DOHH2 (cell line): ENCODE measurements around the gene PITRM1.

ENCODE experiments used
- H3F3A ChIP-seq: fragments of 200-600 bp; sonication (generic), shearing (Covaris generic); 2 replicates; pipeline ENCODE4 v1.6.0; 2016; ENCODE audit warnings: antibody characterized with exemption, mild to moderate bottlenecking; ENCODE audit not compliant: control insufficient read depth, insufficient read depth
- H3K27ac ChIP-seq: fragments of 200-600 bp; sonication (generic); 2 replicates; pipeline ENCODE4 v1.5.1; 2014; ENCODE audit warnings: low read depth, mild to moderate bottlenecking, low read length, moderate library complexity
- H3K27me3 ChIP-seq: fragments of 200-600 bp; sonication (generic); 2 replicates; pipeline ENCODE4 v1.6.1; 2014; ENCODE audit warnings: mild to moderate bottlenecking, low read length, mixed read lengths; ENCODE audit not compliant: control insufficient read depth
- H3K36me3 ChIP-seq: fragments of 200-600 bp; sonication (generic); 2 replicates; pipeline ENCODE4 v1.6.1; 2014; ENCODE audit warnings: mild to moderate bottlenecking, low read length, moderate library complexity, mixed read lengths; ENCODE audit not compliant: control insufficient read depth
- H3K4me1 ChIP-seq: fragments of 200-600 bp; sonication (generic); 2 replicates; pipeline ENCODE4 v1.6.1; 2014; ENCODE audit warnings: mild to moderate bottlenecking, low read length, mixed read lengths; ENCODE audit not compliant: control insufficient read depth
- H3K4me2 ChIP-seq: fragments of 200-600 bp; sonication (generic); 2 replicates; pipeline ENCODE4 v1.6.0; 2014; ENCODE audit warnings: mild to moderate bottlenecking, low read length, moderate library complexity
- H3K4me3 ChIP-seq: fragments of 200-600 bp; sonication (generic); 2 replicates; pipeline ENCODE4 v1.5.1; 2014; ENCODE audit warnings: mild to moderate bottlenecking, low read length, mixed read lengths
- H3K79me2 ChIP-seq: fragments of 200-600 bp; sonication (generic); 2 replicates; pipeline ENCODE4 v1.6.1; 2014; ENCODE audit warnings: mild to moderate bottlenecking, low read length, mixed read lengths; ENCODE audit not compliant: control insufficient read depth
- H3K9me2 ChIP-seq: fragments of 200-600 bp; sonication (generic); replicated peaks from 2 replicates; pipeline ENCODE4 v1.6.1; 2014; ENCODE audit warnings: mild to moderate bottlenecking, low read length, mixed read lengths; ENCODE audit not compliant: control insufficient read depth
- H3K9me3 ChIP-seq: fragments of 200-600 bp; sonication (generic); 2 replicates; pipeline ENCODE4 v1.6.1; 2014; ENCODE audit warnings: antibody characterized with exemption, low read length, mixed read lengths; ENCODE audit not compliant: control insufficient read depth, insufficient read depth
- H4K20me1 ChIP-seq: fragments of 200-600 bp; sonication (generic); 2 replicates; pipeline ENCODE4 v1.6.0; 2014; ENCODE audit warnings: low read depth, mild to moderate bottlenecking, antibody characterized with exemption, low read length, moderate library complexity; ENCODE audit not compliant: control insufficient read depth, insufficient read depth
- CTCF ChIP-seq: fragments of 200-600 bp; sonication (generic); IDR thresholded peaks from one replicate; pipeline ENCODE4 v1.5.1; 2014; ENCODE audit warnings: antibody characterized with exemption, mild to moderate bottlenecking, low read depth, low read length; ENCODE audit not compliant: poor library complexity, severe bottlenecking
- EZH2phosphoT487 ChIP-seq: fragments of 200-600 bp; sonication (generic); IDR thresholded peaks from 2 replicates; pipeline ENCODE4 v1.6.1; 2017; ENCODE audit warnings: borderline replicate concordance, mild to moderate bottlenecking, antibody characterized with exemption, low read length, moderate library complexity, mixed read lengths

The PITRM1 gene

GRCh38 chr10:3215153-3215775, 42.7 kb upstream of the PITRM1 start:
- H3K4me2 ChIP-seq, result no peak overlapping the region

GRCh38 chr10:3213758-3214515, 41.4 kb upstream of the PITRM1 start:
- no peaks in the 10 kb centered on the region for H3K79me2 ChIP-seq
- no peaks in the 10 kb centered on the region for H4K20me1 ChIP-seq
- no peak overlapping the region for H3K4me2 ChIP-seq
- no peaks in the 10 kb centered on the region for H3K36me3 ChIP-seq
- H3K27ac ChIP-seq, result no peak overlapping the region
- H3K4me3 ChIP-seq, result no peak overlapping the region
- TF ChIP-seq CTCF, result no peak
- no peak for TF ChIP-seq EZH2phosphoT487
- no peaks in the 10 kb centered on the region for H3K9me3 ChIP-seq
- H3F3A ChIP-seq, result no peaks in the 10 kb centered on the region
- no peaks in the 10 kb centered on the region for H3K4me1 ChIP-seq
- no peaks in the 10 kb centered on the region for H3K27me3 ChIP-seq
- H3K9me2 ChIP-seq, result no peaks in the 10 kb centered on the region

More at GRCh38 chr10:3215153-3215775, 42.7 kb upstream of the PITRM1 start:
- Histone ChIP-seq H3K4me3 (no peak overlapping the region), H3K4me1 (no peaks in the 10 kb centered on the region), H3K9me3 (no peaks in the 10 kb centered on the region), H3K9me2 (no peaks in the 10 kb centered on the region), H3K27ac (no peak overlapping the region), H4K20me1 (no peaks in the 10 kb centered on the region), H3K27me3 (no peaks in the 10 kb centered on the region), H3K36me3 (no peaks in the 10 kb centered on the region), H3K79me2 (no peaks in the 10 kb centered on the region), H3F3A (no peaks in the 10 kb centered on the region)
- TF ChIP-seq EZH2phosphoT487, result no peak
- no peak for TF ChIP-seq CTCF

GRCh38 chr10:3213208-3213607, 40.6 kb upstream of the PITRM1 start:
- Histone ChIP-seq H3K4me2 (no peak overlapping the region), H3F3A (no peaks in the 10 kb centered on the region), H3K4me3 (no peak overlapping the region), H4K20me1 (no peaks in the 10 kb centered on the region), H3K36me3 (no peaks in the 10 kb centered on the region), H3K9me2 (no peaks in the 10 kb centered on the region), H3K79me2 (no peaks in the 10 kb centered on the region), H3K9me3 (no peaks in the 10 kb centered on the region), H3K27me3 (no peaks in the 10 kb centered on the region), H3K4me1 (no peaks in the 10 kb centered on the region), H3K27ac (no peak overlapping the region)
- TF ChIP-seq CTCF, result no peak
- no peak for TF ChIP-seq EZH2phosphoT487
